H1 (cell line): ENCODE data around the gene ITIH4. TPM values are rescaled to one million over a fixed set of nuclear protein-coding genes. Genes with fewer than 3 reads are reported as not detected.

ENCODE experiments used
- CTCF ChIA-PET: fragments of 300-600 bp; sonication (Branson Sonifier 250); formaldehyde crosslinking; loops from one replicate; lab custom pipeline; 2021; ENCODE audit not compliant: partially characterized antibody; lab: Charles Lee
- POLR2A ChIA-PET: fragments of 300-600 bp; sonication (Branson Sonifier 250); formaldehyde crosslinking; loops from one replicate; lab custom pipeline; 2021; ENCODE audit warnings: inconsistent platforms; ENCODE audit not compliant: partially characterized antibody; lab: Charles Lee
- DNase-seq, 2 experiments: peaks; one replicate each; pipeline versions ENCODE4 v3.0.0 to v3.0.0-alpha.2; 2010 to 2022; ENCODE audit warnings: low spot score in 2 of 2, low read depth in 1 of 2, mixed read lengths in 1 of 2
- FAIRE-seq: peaks from 2 replicates; lab custom pipeline; 2011; peaks lifted over from hg19 to GRCh38; lab: Jason Lieb, UNC
- H2AFZ ChIP-seq: 2 replicates; pipeline ENCODE4 v1.8.1; 2012; ENCODE audit warnings: low read length, inconsistent platforms
- H2AK5ac ChIP-seq: 2 replicates; pipeline ENCODE4 v1.6.1; 2013; ENCODE audit warnings: low read depth, low read length
- H2BK120ac ChIP-seq: replicated peaks from 2 replicates; pipeline ENCODE3; 2013; ENCODE audit warnings: low read depth, low read length, inconsistent platforms
- H2BK12ac ChIP-seq: 2 replicates; pipeline ENCODE4 v1.6.1; 2013; ENCODE audit warnings: low read depth, low read length
- H2BK15ac ChIP-seq: 2 replicates; pipeline ENCODE4 v1.6.1; 2013; ENCODE audit warnings: low read length
- H2BK20ac ChIP-seq: 2 replicates; pipeline ENCODE4 v1.6.1; 2013; ENCODE audit warnings: low read length
- H2BK5ac ChIP-seq: 2 replicates; pipeline ENCODE4 v1.6.1; 2013; ENCODE audit warnings: low read depth, low read length
- H3K14ac ChIP-seq: 2 replicates; pipeline ENCODE4 v1.6.1; 2013; ENCODE audit warnings: inconsistent platforms; ENCODE audit not compliant: insufficient read length
- H3K18ac ChIP-seq: 2 replicates; pipeline ENCODE4 v1.6.1; 2013; ENCODE audit warnings: low read length; ENCODE audit errors: extremely low read depth
- H3K23ac ChIP-seq: 2 replicates; pipeline ENCODE4 v1.6.1; 2013; ENCODE audit warnings: inconsistent platforms; ENCODE audit not compliant: insufficient read length
- H3K23me2 ChIP-seq: 2 replicates; pipeline ENCODE4 v1.6.1; 2013; ENCODE audit warnings: low read depth, low read length
- H3K27ac ChIP-seq: 2 replicates; pipeline ENCODE4 v1.6.1; 2011; ENCODE audit warnings: low read depth, low read length, inconsistent platforms
- H3K27me3 ChIP-seq, 4 experiments: replicated peaks in 1 of 4; 1 replicate in 1 of 4; 2 replicates in 3 of 4; pipeline versions ENCODE4 v1.6.1 to v1.8.1; 2011 to 2013; ENCODE audit warnings: low read length in 3 of 4, mild to moderate bottlenecking in 3 of 4, inconsistent platforms in 2 of 4, mixed read lengths in 2 of 4, moderate library complexity in 1 of 4; ENCODE audit not compliant: control insufficient read depth in 3 of 4, insufficient read depth in 3 of 4; ENCODE audit errors: extremely low read depth in 1 of 4
- H3K36me3 ChIP-seq, 4 experiments: 2 replicates each; pipeline versions ENCODE4 v1.6.1 to v1.8.1; 2011 to 2013; ENCODE audit warnings: mild to moderate bottlenecking in 4 of 4, low read length in 3 of 4, moderate library complexity in 2 of 4, control low read depth in 1 of 4, inconsistent platforms in 1 of 4; ENCODE audit not compliant: insufficient read depth in 4 of 4, control insufficient read depth in 2 of 4
- H3K4ac ChIP-seq: replicated peaks from 2 replicates; pipeline ENCODE3; 2013; ENCODE audit warnings: low read length, low read depth, mixed read lengths, inconsistent platforms; ENCODE audit not compliant: insufficient read length
- H3K4me1 ChIP-seq, 4 experiments: replicated peaks in 1 of 4; 1 replicate in 1 of 4; 2 replicates in 3 of 4; pipeline versions ENCODE4 v1.6.1 to v1.8.1; 2011 to 2013; ENCODE audit warnings: low read length in 3 of 4, inconsistent platforms in 2 of 4, mixed read lengths in 1 of 4; ENCODE audit not compliant: insufficient read depth in 4 of 4, control insufficient read depth in 3 of 4
- H3K4me2 ChIP-seq, 2 experiments: 2 replicates each; pipeline versions ENCODE4 v1.6.1 to v1.8.1; 2011 to 2013; ENCODE audit warnings: low read depth in 2 of 2, low read length in 2 of 2, control low read depth in 1 of 2, inconsistent platforms in 1 of 2, mild to moderate bottlenecking in 1 of 2; ENCODE audit not compliant: insufficient read depth in 1 of 2
- H3K4me3 ChIP-seq, 4 experiments: fragments of 200-600, 300-600 bp in 1 of 4; sonication (generic), shearing (Covaris generic), sonication (Bioruptor Twin) in 1 of 4; 2 replicates each; pipeline versions ENCODE4 v1.5.1 to v1.8.1; 2011 to 2016; ENCODE audit warnings: low read length in 4 of 4, low read depth in 3 of 4, control low read depth in 2 of 4, inconsistent platforms in 2 of 4, mild to moderate bottlenecking in 2 of 4, mixed read lengths in 1 of 4, moderate library complexity in 1 of 4; ENCODE audit not compliant: insufficient read depth in 2 of 4; ENCODE audit errors: extremely low read depth in 1 of 4
- H3K56ac ChIP-seq: replicated peaks from 2 replicates; pipeline ENCODE3; 2013; ENCODE audit warnings: low read depth, mild to moderate bottlenecking, mixed read lengths, low read length, inconsistent platforms; ENCODE audit not compliant: insufficient read length
- H3K79me1 ChIP-seq: 2 replicates; pipeline ENCODE4 v1.6.1; 2013; ENCODE audit warnings: low read depth, low read length, control low read depth
- H3K79me2 ChIP-seq, 2 experiments: 2 replicates each; pipeline versions ENCODE4 v1.6.1 to v1.8.1; 2012 to 2013; ENCODE audit warnings: low read length in 2 of 2, mild to moderate bottlenecking in 2 of 2, inconsistent platforms in 1 of 2; ENCODE audit not compliant: insufficient read depth in 2 of 2, control insufficient read depth in 1 of 2
- H3K9ac ChIP-seq, 4 experiments: replicated peaks in 1 of 4; 1 replicate in 1 of 4; 2 replicates in 3 of 4; pipeline versions ENCODE4 v1.6.1 to v1.8.1; 2011 to 2013; ENCODE audit warnings: low read depth in 3 of 4, low read length in 3 of 4, control low read depth in 2 of 4, mild to moderate bottlenecking in 2 of 4, moderate library complexity in 2 of 4, inconsistent platforms in 1 of 4; ENCODE audit errors: extremely low read depth in 1 of 4
- H3K9me3 ChIP-seq, 2 experiments: 2 replicates each; pipeline versions ENCODE4 v1.6.1 to v1.8.1; 2012 to 2013; ENCODE audit warnings: mild to moderate bottlenecking in 2 of 2, moderate library complexity in 2 of 2, control low read depth in 1 of 2, inconsistent platforms in 1 of 2, low read depth in 1 of 2, low read length in 1 of 2, mixed read lengths in 1 of 2; ENCODE audit not compliant: insufficient read depth in 2 of 2
- H4K20me1 ChIP-seq, 2 experiments: replicated peaks in 1 of 2; 2 replicates each; pipeline versions ENCODE3 to v1.8.1; 2011 to 2013; ENCODE audit warnings: inconsistent platforms in 2 of 2, low read length in 2 of 2, mild to moderate bottlenecking in 1 of 2; ENCODE audit not compliant: insufficient read depth in 2 of 2, control insufficient read depth in 1 of 2
- H4K5ac ChIP-seq: 2 replicates; pipeline ENCODE4 v1.6.1; 2013; ENCODE audit warnings: low read length, low read depth, mixed read lengths, inconsistent platforms; ENCODE audit not compliant: insufficient read length
- H4K8ac ChIP-seq: 2 replicates; pipeline ENCODE4 v1.8.0; 2013; ENCODE audit warnings: mild to moderate bottlenecking, moderate library complexity, low read length, inconsistent platforms; ENCODE audit not compliant: insufficient read depth; ENCODE audit errors: extremely low read depth
- H4K91ac ChIP-seq: replicated peaks from 2 replicates; pipeline ENCODE3; 2013; ENCODE audit warnings: low read length, mixed read lengths, inconsistent platforms; ENCODE audit not compliant: insufficient read length
- BCL11A ChIP-seq, 2 experiments: IDR thresholded peaks; one replicate each; pipeline ENCODE4 v1.6.1; 2011; ENCODE audit warnings: low read depth in 2 of 2, low read length in 2 of 2, mild to moderate bottlenecking in 2 of 2
- WGBS, 2 experiments: shearing (Covaris generic) in 1 of 2; methylation state at CpG; one replicate each; pipeline versions ENCODE4 v1.1.6 to v1.1.7; 2013 to 2015; ENCODE audit warnings: low lambda C conversion rate in 2 of 2, mixed read lengths in 2 of 2, inconsistent platforms in 1 of 2, low coverage in 1 of 2, missing lambda C conversion rate in 1 of 2; ENCODE audit not compliant: insufficient replicate concordance in 2 of 2, insufficient coverage in 1 of 2, insufficient read length in 1 of 2; ENCODE audit errors: extremely low coverage in 1 of 2, missing lambda C conversion rate in 1 of 2; 5-methylcytosine and 5-hydroxymethylcytosine counted together
- polyA plus RNA-seq, 7 experiments: library from polyadenylated mRNA; depleted of rRNA in 3 of 7; stranded (reverse) in 5 of 7; unstranded in 2 of 7; fragments of >200 nt in 5 of 7; fragments of 200-250 nt in 2 of 7; gene quantifications; 1 replicate in 5 of 7; 2 replicates in 1 of 7; 4 replicates in 1 of 7; pipeline versions ENCODE4 v1.2.1 to v1.2.3, GENCODE V29; 2011 to 2013; ENCODE audit warnings: missing spikeins in 2 of 7, mixed read lengths in 2 of 7
- total RNA-seq: library from RNA; stranded (reverse); fragmentation: NEBNext Ultra II Directional; extraction: Animal tissue kit (Norgen Biotek cat#: 25700); gene quantifications from 2 replicates; pipeline ENCODE4 v1.2.1, GENCODE V29; 2021

Gene ITIH4
- total and polyA plus RNA-seq, 2 of the 8 experiments (the other 6 are each of a cell fraction or from before 2014, with no cell fraction given): 3.4 to 3.7 TPM

DNA sequence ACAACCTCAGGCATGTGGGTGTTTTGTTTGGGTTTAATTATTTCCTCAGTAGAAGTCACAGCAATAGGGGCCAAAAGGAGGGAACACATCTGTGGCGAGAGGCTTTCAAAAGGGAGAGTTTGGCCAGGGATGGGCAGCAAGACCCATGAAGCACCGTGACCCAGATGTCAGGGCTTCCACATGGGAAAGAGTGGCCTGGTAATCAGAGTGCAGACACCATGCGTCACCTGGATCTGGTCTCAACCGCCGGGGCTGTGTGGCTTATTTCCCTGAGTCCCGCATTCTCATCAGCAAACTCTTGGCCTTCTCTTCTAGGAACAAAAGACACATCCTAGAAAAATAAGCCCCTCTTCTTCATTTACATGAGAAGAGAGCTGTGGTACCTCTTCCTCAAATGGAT, 16.8 kb upstream of the ITIH4 start:
- Histone ChIP-seq H3K23ac (no peak overlapping the region), H4K8ac (no peak overlapping the region), H2BK15ac (no peak overlapping the region), H3K27ac (no peak overlapping the region), H4K91ac (no peak overlapping the region), H3K4me3 (no peak overlapping the region), H2BK20ac (no peak overlapping the region), H3K4me1 (no peaks in the 10 kb centered on the region), H4K5ac (no peak overlapping the region), H2AK5ac (no peak overlapping the region), H3K14ac (no peak overlapping the region), H3K36me3 (peaks cover 3 to 13% (median 10%) of the 10 kb centered on the region in 4 experiments; a peak in 7 of 8 replicates), H3K18ac (no peak overlapping the region), H2BK120ac (no peak overlapping the region), H3K79me2 (no peaks in the 10 kb centered on the region), H3K79me1 (no peaks in the 10 kb centered on the region), H4K20me1 (peaks cover 0 to 2% of the 10 kb centered on the region in 2 experiments), H2BK5ac (no peak overlapping the region; the same call in 1 of the 2 replicates), H3K27me3 (no peaks in the 10 kb centered on the region), H3K9me3 (no peaks in the 10 kb centered on the region), H3K56ac (no peak overlapping the region), H2BK12ac (no peak overlapping the region), H3K23me2 (no peaks in the 10 kb centered on the region), H3K9ac (no peak overlapping the region), H3K4ac (no peak overlapping the region), H2AFZ (no peak overlapping the region), H3K4me2 (no peak overlapping the region)
- FAIRE-seq (no peak), DNase-seq (no peak)
- ChIA-PET CTCF (interaction anchor here (1.0 to 4.2 kb wide), 5 partner anchors 11 to 48 kb away, joined by 3 to 46 read pairs (median 9); partner anchors contain the start of gene MUSTN1), POLR2A (no interaction called here)
- WGBS, 2 experiments: 85% methylated on average over 6 of the region's 6 CpGs; no CpG with 5 or more reads in 1 of the 2 experiments
- no peak for TF ChIP-seq BCL11A (IDR thresholded peaks at IDR 0.05; ENCODE audit: low read depth in 2 of 2, low read length in 2 of 2)
